ENCODE measurements around the gene CDK5R1.
"Not testable (repeated sequence)": the region's sequence is repeated elsewhere in the genome, so short reads cannot be mapped to it uniquely, and the experiment has no call there.

CDK5R1 gene

GRCh38 chr17:32486701-32487472 is at the start of gene CDK5R1:
Gene CDK5R1 (plus strand): TSS chr17:32486993. CDS start chr17:32487621, 628 bp downstream.
- peak; percentile 82 for DNase-seq

GRCh38 chr17:32440722-32441121 is 46.1 kb upstream of the CDK5R1 start:
- no peak for DNase-seq

- DNase-seq = no peak
Observed at GRCh38 chr17:32441886-32442285, 44.9 kb upstream of the CDK5R1 start.

- DNase-seq = peak; percentile 64
Observed at GRCh38 chr17:32443827-32444300, 42.9 kb upstream of the CDK5R1 start.

GRCh38 chr17:32444301-32445073 is 42.3 kb upstream of the CDK5R1 start, which contains the start of gene PSMD11:
Gene PSMD11 (plus strand): TSS chr17:32444510. CDS start chr17:32444524, 14 bp downstream.
- DNase-seq = peak; percentile 97

GRCh38 chr17:32445074-32445415 is 41.7 kb upstream of the CDK5R1 start:
- peak; percentile 23 for DNase-seq

- no peak for DNase-seq
Observed at GRCh38 chr17:32445497-32445896, 41.3 kb upstream of the CDK5R1 start.

GRCh38 chr17:32445971-32446370 is 40.8 kb upstream of the CDK5R1 start:
- DNase-seq = no peak

GRCh38 chr17:32446949-32447348 is 39.8 kb upstream of the CDK5R1 start:
- no peak for DNase-seq

GRCh38 chr17:32449963-32450362 is 36.8 kb upstream of the CDK5R1 start:
- DNase-seq = no peak

GRCh38 chr17:32450379-32450778 is 36.4 kb upstream of the CDK5R1 start:
- DNase-seq = not testable (repeated sequence)

GRCh38 chr17:32451879-32452278 is 34.9 kb upstream of the CDK5R1 start:
- DNase-seq = no peak

GRCh38 chr17:32452281-32452680 is 34.5 kb upstream of the CDK5R1 start:
- DNase-seq = no peak

- DNase-seq = no peak
Observed at GRCh38 chr17:32453370-32453769, 33.4 kb upstream of the CDK5R1 start.

GRCh38 chr17:32458371-32458770 is 28.4 kb upstream of the CDK5R1 start:
- DNase-seq = no peak

GRCh38 chr17:32460054-32460453 is 26.7 kb upstream of the CDK5R1 start:
- no peak for DNase-seq

- DNase-seq = no peak
Observed at GRCh38 chr17:32461498-32461852, 25.3 kb upstream of the CDK5R1 start.

- peak; percentile 51 for DNase-seq
Observed at GRCh38 chr17:32461853-32462617, 24.8 kb upstream of the CDK5R1 start.

- no peak for DNase-seq
Observed at GRCh38 chr17:32463304-32463703, 23.5 kb upstream of the CDK5R1 start.

- no peak for DNase-seq
Observed at GRCh38 chr17:32464374-32464773, 22.4 kb upstream of the CDK5R1 start.

GRCh38 chr17:32467949-32468348 is 18.8 kb upstream of the CDK5R1 start:
- no peak for DNase-seq

- DNase-seq = no peak
Observed at GRCh38 chr17:32470405-32471167, 16.2 kb upstream of the CDK5R1 start.

- no peak for DNase-seq
Observed at GRCh38 chr17:32471652-32472051, 15.1 kb upstream of the CDK5R1 start.
